Breast epithelium (tissue), 3 donors: Measurements from ENCODE around the gene ARID1B.

Source experiments
- CTCF ChIP-seq, 3 donors: fragments of 450-650 bp; IDR thresholded peaks; one replicate each; pipeline ENCODE4 v1.5.1; 2016 to 2017; ENCODE audit warnings: antibody characterized with exemption in 3 of 3, mild to moderate bottlenecking in 3 of 3, moderate library complexity in 3 of 3
- POLR2A ChIP-seq: fragments of 450-650 bp; IDR thresholded peaks from one replicate; pipeline ENCODE4 v1.6.1; 2016; ENCODE audit warnings: antibody characterized with exemption, mild to moderate bottlenecking, moderate library complexity

- no peak for TF ChIP-seq CTCF (IDR thresholded peaks at IDR 0.05)
- no peak for TF ChIP-seq POLR2A
Observed at GRCh38 chr6:157035546-157035945, 258.4 kb downstream of the ARID1B start.
